ENCODE measurements around the gene RTL9.
A peak's percentile ranks its signal among the peaks of the same experiment; 100 is the strongest.
"Not testable (repeated sequence)": the region's sequence is repeated elsewhere in the genome, so short reads cannot be mapped to it uniquely, and the experiment has no call there.

RTL9 gene

GRCh38 chrX:110406250-110406649, 47.6 kb downstream of the RTL9 start:
- DNase-seq (ENCODE audit: low read depth in 3 of 3) = not testable (repeated sequence)

- DNase-seq (ENCODE audit: low read depth in 3 of 3) = no peak
These were observed 48.2 kb downstream of the RTL9 start for GRCh38 chrX:110406822-110407221.

GRCh38 chrX:110407910-110408545, 49.4 kb downstream of the RTL9 start:
- peak in 2 of 3 experiments; percentile 13 to 37 for DNase-seq (ENCODE audit: low read depth in 3 of 3)
